ENCODE measurements around the gene NEXN.
"Not testable (repeated sequence)": the region's sequence is repeated elsewhere in the genome, so short reads cannot be mapped to it uniquely, and the experiment has no call there.

The NEXN gene

GRCh38 chr1:77905603-77906002 lies 17.2 kb downstream of the NEXN start:
- no peak for DNase-seq (ENCODE audit: extremely low read depth in 1 of 2, low read depth in 1 of 2)

- DNase-seq (ENCODE audit: extremely low read depth in 1 of 2, low read depth in 1 of 2) = no peak
These were observed 17.7 kb downstream of the NEXN start for GRCh38 chr1:77906019-77906545.

DNA sequence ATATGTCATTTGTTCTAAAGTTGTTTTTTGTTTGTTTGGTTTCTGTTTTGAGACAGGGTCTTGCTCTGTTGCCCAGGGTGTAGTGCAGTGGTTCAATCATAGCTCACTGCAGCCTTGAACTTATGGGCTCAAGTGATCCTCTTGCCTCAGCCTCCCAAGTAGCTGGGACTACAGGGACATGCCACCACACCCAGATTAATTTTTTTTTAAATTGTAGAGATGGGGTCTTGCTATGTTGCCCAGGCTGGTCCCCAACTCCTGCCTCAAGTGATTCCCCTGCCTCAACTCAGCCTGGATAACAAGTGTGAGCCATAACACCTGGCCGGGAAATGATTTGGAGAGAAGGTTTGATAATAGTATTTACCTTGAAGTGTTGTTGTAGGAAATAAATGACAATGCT lies 18.2 kb downstream of the NEXN start:
- no peak for DNase-seq (ENCODE audit: extremely low read depth in 1 of 2, low read depth in 1 of 2)

GRCh38 chr1:77910116-77910515 lies 21.7 kb downstream of the NEXN start:
- no peak for DNase-seq (ENCODE audit: extremely low read depth in 1 of 2, low read depth in 1 of 2)

DNA sequence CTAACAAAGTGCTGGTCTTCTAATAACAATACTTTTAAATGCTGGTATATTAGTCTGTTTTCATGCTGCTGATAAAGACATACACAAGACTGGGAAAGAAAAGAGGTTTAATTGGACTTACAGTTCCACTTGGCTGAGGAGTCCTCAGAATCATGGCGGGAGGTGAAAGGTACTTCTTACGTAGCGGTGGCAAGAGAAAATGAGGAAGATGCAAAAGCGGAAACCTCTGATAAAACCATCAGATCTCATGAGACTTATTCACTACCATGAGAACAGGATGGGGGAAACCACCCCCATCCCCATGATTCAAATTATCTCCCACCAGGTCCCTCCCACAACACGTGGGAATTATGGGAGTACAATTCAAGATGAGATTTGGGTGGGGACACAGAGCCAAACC lies 30.5 kb downstream of the NEXN start:
- not testable (repeated sequence) for DNase-seq (ENCODE audit: extremely low read depth in 1 of 2, low read depth in 1 of 2)

- DNase-seq (ENCODE audit: extremely low read depth in 1 of 2, low read depth in 1 of 2) = no peak
These were observed 37.1 kb downstream of the NEXN start for GRCh38 chr1:77925518-77925917.

DNA sequence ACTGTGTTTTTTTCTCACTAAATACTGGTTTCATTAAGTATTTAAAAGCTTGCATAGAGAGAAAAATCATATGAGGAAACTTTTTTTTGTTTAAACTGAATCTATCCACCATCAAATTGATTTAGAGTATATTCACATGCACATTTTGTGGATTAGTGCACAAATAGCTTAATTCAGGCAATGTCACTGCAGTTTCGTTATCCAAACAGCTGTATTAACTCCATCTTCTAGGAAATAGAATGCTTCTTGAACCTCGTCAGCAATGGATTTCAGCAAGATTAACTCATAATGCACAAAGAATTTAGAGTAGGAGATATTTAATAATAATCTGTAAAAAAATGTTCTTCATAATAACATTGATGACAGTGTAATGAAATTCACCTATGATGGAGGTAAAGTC lies 37.5 kb downstream of the NEXN start:
- DNase-seq (ENCODE audit: extremely low read depth in 1 of 2, low read depth in 1 of 2) = no peak

GRCh38 chr1:77926561-77927357 lies 38.3 kb downstream of the NEXN start:
- DNase-seq (ENCODE audit: extremely low read depth in 1 of 2, low read depth in 1 of 2) = no peak

GRCh38 chr1:77927414-77927813 lies 39.0 kb downstream of the NEXN start:
- DNase-seq (ENCODE audit: extremely low read depth in 1 of 2, low read depth in 1 of 2) = no peak

DNA sequence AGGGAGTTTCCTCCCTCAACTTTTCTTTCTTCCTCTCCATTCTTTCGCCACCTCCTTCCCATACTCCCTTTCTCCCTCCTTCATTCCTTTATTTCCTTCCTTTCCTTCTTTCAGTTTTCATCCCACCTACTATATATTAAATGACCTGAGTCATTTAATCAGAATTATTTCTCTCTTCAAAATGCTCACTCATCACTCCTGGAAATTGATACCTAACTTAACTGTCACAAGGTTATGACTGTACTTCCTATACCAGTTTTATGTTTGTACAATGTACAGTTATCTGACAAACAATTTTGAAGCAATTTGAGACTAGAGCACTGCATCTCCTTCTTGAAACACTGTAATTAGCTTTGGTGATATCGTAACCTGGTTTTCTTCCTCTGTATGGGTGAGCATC lies 41.4 kb downstream of the NEXN start:
- no peak for DNase-seq (ENCODE audit: extremely low read depth in 1 of 2, low read depth in 1 of 2)

- DNase-seq (ENCODE audit: extremely low read depth in 1 of 2, low read depth in 1 of 2) = no peak
These were observed 50.2 kb downstream of the NEXN start for GRCh38 chr1:77938651-77939050.

- DNase-seq (ENCODE audit: extremely low read depth in 1 of 2, low read depth in 1 of 2) = no peak
These were observed 52.6 kb downstream of the NEXN start for GRCh38 chr1:77940921-77941570.

DNA sequence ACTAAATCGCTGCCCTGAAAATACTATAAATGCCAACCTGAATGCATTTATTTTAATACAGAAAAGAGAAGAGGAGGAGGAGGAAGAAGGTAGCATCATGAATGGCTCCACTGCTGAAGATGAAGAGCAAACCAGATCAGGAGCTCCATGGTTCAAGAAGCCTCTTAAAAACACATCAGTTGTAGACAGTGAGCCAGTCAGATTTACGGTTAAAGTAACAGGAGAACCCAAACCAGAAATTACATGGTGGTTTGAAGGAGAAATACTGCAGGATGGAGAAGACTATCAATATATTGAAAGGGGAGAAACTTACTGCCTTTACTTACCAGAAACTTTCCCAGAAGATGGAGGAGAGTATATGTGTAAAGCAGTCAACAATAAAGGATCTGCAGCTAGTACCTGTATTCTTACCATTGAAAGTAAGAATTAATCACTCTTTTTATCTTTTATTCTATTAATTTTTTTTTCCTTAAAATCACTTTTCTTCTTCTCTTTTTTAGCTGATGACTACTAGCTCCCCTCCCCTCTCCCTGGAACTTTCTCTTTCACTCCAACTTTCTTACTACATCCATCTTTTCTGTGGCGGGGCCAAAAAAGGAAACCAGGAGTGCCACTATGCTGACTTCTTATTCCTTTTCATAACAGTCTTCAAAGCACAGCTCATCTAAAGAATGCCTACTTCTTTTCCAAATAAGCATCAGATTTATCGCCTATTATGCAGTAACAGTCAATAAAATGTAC lies 54.1 kb downstream of the NEXN start:
- no peak for DNase-seq (ENCODE audit: extremely low read depth in 1 of 2, low read depth in 1 of 2)

- no peak for DNase-seq (ENCODE audit: extremely low read depth in 1 of 2, low read depth in 1 of 2)
These were observed 56.9 kb downstream of the NEXN start for GRCh38 chr1:77945345-77945744.

- DNase-seq (ENCODE audit: extremely low read depth in 1 of 2, low read depth in 1 of 2) = no peak
These were observed 60.5 kb downstream of the NEXN start for GRCh38 chr1:77948841-77949424.

- no peak for DNase-seq (ENCODE audit: extremely low read depth in 1 of 2, low read depth in 1 of 2)
These were observed 62.4 kb downstream of the NEXN start for GRCh38 chr1:77950873-77951272.

DNA sequence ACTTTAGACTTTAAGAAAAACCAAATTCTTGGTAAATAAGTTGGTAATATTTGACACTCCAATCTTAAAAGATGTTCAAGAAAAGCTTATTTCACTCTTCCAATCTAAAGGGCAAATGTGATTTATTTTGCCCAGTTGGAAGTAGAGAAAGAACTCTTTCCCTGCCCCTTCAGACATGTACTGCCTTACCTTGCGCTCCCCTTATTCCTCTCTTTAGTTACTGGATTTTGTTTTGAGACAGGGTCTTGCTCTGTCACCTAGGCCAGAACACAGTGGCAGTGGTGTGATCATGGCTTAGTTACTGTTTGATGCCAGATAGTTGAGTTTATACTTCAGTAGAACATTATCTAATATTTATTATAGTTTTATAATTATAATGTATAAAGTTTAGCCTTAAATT lies 62.9 kb downstream of the NEXN start:
- DNase-seq (ENCODE audit: extremely low read depth in 1 of 2, low read depth in 1 of 2) = no peak

DNA sequence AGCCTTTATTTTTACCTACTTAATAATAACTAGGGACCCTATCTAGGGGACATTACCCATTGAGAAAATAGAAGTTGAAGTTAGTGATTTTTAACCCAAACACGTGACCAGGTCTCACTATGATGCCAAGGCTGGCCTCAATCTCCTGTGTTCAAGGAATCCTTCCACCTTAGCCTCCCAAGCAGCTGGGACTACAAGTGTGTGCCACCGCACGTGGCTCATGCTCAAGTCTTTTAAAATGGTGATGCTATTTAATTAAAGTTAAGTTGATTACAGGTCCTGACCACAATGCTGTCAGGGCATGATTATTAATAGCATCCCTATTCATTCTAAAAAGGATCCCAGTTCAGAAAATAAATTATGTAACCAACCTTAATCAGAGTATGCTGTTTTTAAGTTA lies 65.5 kb downstream of the NEXN start:
- DNase-seq (ENCODE audit: extremely low read depth in 1 of 2, low read depth in 1 of 2) = no peak

GRCh38 chr1:77954521-77954920 lies 66.1 kb downstream of the NEXN start:
- DNase-seq (ENCODE audit: extremely low read depth in 1 of 2, low read depth in 1 of 2) = no peak

GRCh38 chr1:77955709-77956108 lies 67.3 kb downstream of the NEXN start:
- no peak for DNase-seq (ENCODE audit: extremely low read depth in 1 of 2, low read depth in 1 of 2)

DNA sequence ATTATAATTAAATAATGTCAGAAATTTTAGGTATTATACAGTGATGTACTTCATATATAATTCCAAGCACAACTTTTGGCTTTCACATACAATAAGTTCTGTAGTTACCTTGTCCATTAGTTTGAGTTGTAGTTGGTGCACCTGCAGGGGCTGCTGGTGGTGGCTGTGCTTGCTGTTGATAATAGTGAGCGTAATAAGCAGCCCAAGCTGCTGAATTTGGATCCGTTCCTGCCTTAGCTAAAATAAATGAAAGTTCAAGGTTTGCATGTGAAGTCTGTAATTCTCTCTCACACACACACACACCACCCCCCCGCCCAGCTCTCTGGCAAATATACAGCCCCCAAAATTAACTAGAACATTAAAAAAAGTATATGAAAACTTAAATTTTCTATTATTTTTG lies 68.0 kb downstream of the NEXN start:
- no peak for DNase-seq (ENCODE audit: extremely low read depth in 1 of 2, low read depth in 1 of 2)

All from stimulated activated CD8-positive, alpha-beta memory T cell treated with anti-CD3 and anti-CD28 coated beads, Interleukin-7, amount 100 ng/mL, for 48 hours (primary cell).